Psoas muscle (tissue), 8 donors: ENCODE data around the gene HIF3A. TPM values are rescaled to one million over a fixed set of nuclear protein-coding genes. Genes with fewer than 3 reads are reported as not detected.

Source experiments
- ATAC-seq, 4 donors: fragments of 200-7000 bp; cut with Tn5 transposase; one replicate each; pipeline ENCODE4 v1.9.1; 2020; ENCODE audit warnings: moderate library complexity in 3 of 4, mild to moderate bottlenecking in 2 of 4
- DNase-seq, 2 donors: peaks; one replicate each; pipeline ENCODE4 v3.0.0-alpha.2; 2020
- H3K27ac ChIP-seq: fragments of 200-600 bp; one replicate; pipeline ENCODE4 v1.8.0; 2022
- H3K27me3 ChIP-seq, 3 donors: fragments of 200-600 bp in 1 of 3; one replicate each; pipeline versions ENCODE4 v1.6.1 to v1.8.0; 2013 to 2022; ENCODE audit warnings: low read length in 2 of 3, mild to moderate bottlenecking in 2 of 3, moderate library complexity in 1 of 3; ENCODE audit not compliant: insufficient read depth in 3 of 3
- H3K36me3 ChIP-seq, 2 donors: fragments of 200-600 bp in 1 of 2; one replicate each; pipeline versions ENCODE4 v1.6.1 to v1.8.0; 2013 to 2022; ENCODE audit warnings: low read depth in 1 of 2, mild to moderate bottlenecking in 1 of 2, moderate library complexity in 1 of 2; ENCODE audit not compliant: insufficient read depth in 1 of 2
- H3K4me1 ChIP-seq: fragments of 200-600 bp; one replicate; pipeline ENCODE4 v1.8.0; 2022
- H3K4me3 ChIP-seq: fragments of 200-600 bp; one replicate; pipeline ENCODE4 v1.8.0; 2022; ENCODE audit warnings: mild to moderate bottlenecking
- H3K9me3 ChIP-seq: fragments of 200-600 bp; one replicate; pipeline ENCODE4 v1.8.0; 2022
- WGBS, 3 donors: extraction: QIAGEN DNeasy Blood & Tissue Kit; methylation state at CpG; one replicate each; pipeline versions ENCODE4 v1.1.6 to v1.1.7; 2013; 5-methylcytosine and 5-hydroxymethylcytosine counted together
- intact Hi-C, 2 donors: fragments of 100-400 bp; cut with DNase I; formaldehyde crosslinking; loops; one replicate each; pipeline versions ENCODE4 v1.11.0 to v1.14.2; 2022
- polyA plus RNA-seq, 3 donors: library from polyadenylated mRNA; stranded (reverse); fragments of 200-250 nt; gene quantifications; one replicate each; pipeline ENCODE4 v1.2.3, GENCODE V29; 2013
- total RNA-seq, 4 donors: library from RNA; stranded (reverse); fragmentation: NEBNext Ultra II Directional in 2 of 4; extraction: Animal tissue kit (Norgen Biotek cat#: 25700) in 2 of 4; gene quantifications; one replicate each; pipeline versions ENCODE4 v1.2.1 to v1.2.4, GENCODE V29; 2021 to 2023
- TF ChIP-seq, protein P1 (sequence below): fragments of 200-600 bp; IDR thresholded peaks from one replicate; pipeline ENCODE4 v1.8.0; 2022; ENCODE audit warnings: antibody characterized with exemption
- donor health status: healthy with polysubstance abuse.
- donor health status: DM: no; HTN: no; CAD: no; lungs with moderate emphysema.
- donor health status: Bipolar disorder and iron deficiency.
- donor health status: healthy.
- donor health status: DM: yes; HTN: yes; CAD: no.
- donor health status: DM: no; HTN: no; CAD: no.
- donor health status: DM: no; HTN: no; CAD: no.
- donor health status: DM: yes; HTN: yes; CAD: no.

HIF3A gene
- total and polyA plus RNA-seq, 7 donors: 1.6 to 20.4 (median 10.5) TPM

DNA sequence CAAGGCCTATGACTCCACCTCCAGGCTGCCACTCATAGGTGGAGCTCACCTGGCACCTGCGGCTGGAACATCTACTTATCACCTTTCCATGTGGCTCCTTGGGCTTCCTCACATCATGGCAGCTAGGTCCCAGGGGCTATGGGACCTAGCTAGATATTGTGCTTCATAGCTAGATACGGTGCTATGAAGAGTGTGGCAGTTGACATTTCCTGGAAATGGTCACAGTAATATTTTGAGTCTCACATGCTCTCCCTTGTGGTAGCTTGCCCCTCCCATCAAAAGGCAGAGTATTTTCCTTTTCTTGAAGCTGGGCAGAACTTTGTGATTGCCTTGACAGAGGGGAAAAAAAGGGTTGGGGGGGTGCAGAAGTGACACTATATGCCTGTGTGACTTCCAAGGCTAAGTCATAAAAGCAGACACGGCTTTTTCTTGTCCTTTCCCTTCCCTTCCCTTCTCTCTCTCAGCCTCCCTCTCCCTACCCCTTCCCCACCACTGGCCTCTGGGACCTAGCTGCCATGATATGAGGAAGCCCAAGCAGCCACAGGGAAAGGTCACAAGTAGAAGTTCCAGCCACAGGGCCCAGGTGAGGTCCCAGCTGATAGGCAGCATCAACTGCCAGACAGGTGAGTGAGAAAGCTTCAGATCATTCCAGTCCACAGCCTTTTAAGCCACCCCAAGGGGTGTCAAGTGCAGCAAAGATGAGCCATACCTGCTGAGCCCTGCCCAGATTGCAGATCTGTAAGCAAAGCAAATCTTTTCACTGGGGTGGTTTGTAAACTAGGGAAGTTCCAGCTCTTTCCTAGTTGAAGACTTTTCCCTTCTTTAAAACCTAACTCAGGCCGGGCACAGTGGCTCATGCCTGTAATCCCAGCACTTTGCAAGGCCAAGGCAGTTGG, 6.9 kb upstream of the HIF3A start:
- intact Hi-C loops: loop anchor here in 1 of 2 donors (10.0 kb wide), 1 partner anchor 195 kb away; no protein-coding TSS in a partner anchor
- Histone ChIP-seq H3K4me1 (no peaks in the 10 kb centered on the region), H3K9me3 (peaks cover 5% of the 10 kb centered on the region), H3K4me3 (no peak overlapping the region), H3K27ac (no peak overlapping the region), H3K36me3 (no peaks in the 10 kb centered on the region), H3K27me3 (peaks cover 0 to 4% (median under 1%) of the 10 kb centered on the region in 3 donors)
- TF ChIP-seq, protein P1, sequence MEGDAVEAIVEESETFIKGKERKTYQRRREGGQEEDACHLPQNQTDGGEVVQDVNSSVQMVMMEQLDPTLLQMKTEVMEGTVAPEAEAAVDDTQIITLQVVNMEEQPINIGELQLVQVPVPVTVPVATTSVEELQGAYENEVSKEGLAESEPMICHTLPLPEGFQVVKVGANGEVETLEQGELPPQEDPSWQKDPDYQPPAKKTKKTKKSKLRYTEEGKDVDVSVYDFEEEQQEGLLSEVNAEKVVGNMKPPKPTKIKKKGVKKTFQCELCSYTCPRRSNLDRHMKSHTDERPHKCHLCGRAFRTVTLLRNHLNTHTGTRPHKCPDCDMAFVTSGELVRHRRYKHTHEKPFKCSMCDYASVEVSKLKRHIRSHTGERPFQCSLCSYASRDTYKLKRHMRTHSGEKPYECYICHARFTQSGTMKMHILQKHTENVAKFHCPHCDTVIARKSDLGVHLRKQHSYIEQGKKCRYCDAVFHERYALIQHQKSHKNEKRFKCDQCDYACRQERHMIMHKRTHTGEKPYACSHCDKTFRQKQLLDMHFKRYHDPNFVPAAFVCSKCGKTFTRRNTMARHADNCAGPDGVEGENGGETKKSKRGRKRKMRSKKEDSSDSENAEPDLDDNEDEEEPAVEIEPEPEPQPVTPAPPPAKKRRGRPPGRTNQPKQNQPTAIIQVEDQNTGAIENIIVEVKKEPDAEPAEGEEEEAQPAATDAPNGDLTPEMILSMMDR: no peak
- no peak for DNase-seq
- no peak for ATAC-seq
- 60 to 69% (median 62%) methylated on average over 4 of the region's 4 CpGs for WGBS, 3 donors

DNA sequence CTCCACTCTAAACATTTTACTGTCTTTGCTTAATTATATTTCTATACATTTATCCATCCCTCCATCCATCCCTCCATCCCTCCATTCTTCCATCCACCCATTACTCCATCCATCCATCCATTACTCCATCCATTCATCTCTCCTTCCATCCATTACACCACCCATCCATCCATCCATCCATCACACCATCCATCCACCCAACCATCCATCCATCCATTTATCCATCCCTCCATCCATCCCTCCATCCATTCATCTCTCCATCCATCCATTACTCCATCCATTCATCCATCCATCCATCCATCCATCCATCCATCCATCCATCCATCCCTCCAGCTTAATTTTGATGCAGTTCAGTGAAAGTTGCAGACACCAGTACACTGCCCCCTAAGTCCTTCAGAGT, 5.0 kb upstream of the HIF3A start:
- no peak for ATAC-seq
- Histone ChIP-seq H3K4me3 (no peak overlapping the region), H3K36me3 (no peaks in the 10 kb centered on the region), H3K4me1 (no peaks in the 10 kb centered on the region), H3K27ac (no peak overlapping the region), H3K9me3 (peaks cover 5% of the 10 kb centered on the region), H3K27me3 (peaks cover 0 to 8% (median 0%) of the 10 kb centered on the region in 3 donors)
- intact Hi-C loops: no loop called here
- no peak for DNase-seq
- TF ChIP-seq, protein P1: no peak

DNA sequence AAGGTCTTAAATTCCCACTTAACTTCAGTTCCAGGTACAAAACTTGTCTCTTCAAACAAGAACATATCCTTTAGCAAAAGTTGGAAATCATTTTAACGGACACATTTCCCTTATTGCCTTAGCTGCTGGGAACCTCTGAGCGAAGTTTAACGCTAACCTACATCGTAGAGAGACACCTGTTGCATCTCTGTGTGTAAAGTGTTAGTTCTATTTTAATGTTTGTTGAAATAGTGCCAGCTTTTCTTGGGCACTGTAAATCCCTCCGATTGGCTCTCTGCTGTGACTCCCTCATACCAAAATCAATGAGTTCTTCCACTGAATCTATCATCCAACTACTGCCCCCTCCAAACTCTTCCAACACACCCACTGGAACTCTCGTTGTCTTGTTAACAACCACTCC, 2.3 kb upstream of the HIF3A start:
- no peak overlapping the region for H3K4me3 ChIP-seq
- DNase-seq: no peak
- no peak overlapping the region for H3K27ac ChIP-seq
- H3K27me3 ChIP-seq: peaks cover 0 to 32% (median 0%) of the 10 kb centered on the region in 3 donors
- H3K4me1 ChIP-seq: no peaks in the 10 kb centered on the region
- TF ChIP-seq, protein P1: no peak
- ATAC-seq: no peak
- 44 to 59% (median 46%) methylated on average over 6 of the region's 6 CpGs for WGBS, 3 donors
- intact Hi-C loops: no loop called here
- H3K9me3 ChIP-seq: peaks cover 5% of the 10 kb centered on the region
- no peaks in the 10 kb centered on the region for H3K36me3 ChIP-seq

DNA sequence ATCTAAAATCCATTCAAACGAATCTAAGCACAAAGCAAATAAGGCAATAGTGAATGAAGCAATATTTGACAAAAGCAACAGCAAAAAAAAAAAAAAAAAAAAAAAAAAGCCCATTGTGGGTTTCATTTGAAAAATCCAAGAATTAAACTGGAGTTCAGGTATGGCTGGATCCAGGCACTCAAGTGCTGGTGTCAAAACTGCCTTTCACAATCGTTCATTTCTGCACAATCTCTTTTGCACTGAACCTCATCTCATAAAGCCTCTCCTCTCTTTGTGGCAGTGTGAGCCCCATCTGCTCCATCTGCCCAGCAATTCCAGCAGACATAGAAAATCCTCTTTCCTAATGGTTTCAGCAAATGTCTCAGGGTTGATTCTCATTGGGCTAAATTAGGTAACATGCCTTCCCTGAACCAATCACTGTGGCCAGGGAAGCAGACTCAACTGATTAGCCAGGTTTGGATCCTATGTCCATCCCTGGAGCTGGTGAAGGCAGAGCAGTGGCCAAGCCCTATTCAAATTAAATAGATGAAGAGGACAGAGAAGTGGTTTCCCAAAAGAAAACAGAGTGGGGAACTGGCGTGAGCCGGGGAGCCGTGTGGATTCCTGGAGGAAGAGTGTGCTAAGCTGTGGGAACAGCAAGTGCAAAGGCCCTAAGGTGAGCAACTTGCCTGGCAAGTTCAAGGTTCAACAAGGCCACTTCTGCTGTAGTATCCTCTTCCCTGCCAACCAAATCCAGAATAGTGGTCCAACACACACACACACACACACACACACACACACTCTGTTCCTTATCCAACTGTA, 1.2 kb upstream of the HIF3A start:
- peak in 1 of 2 donors; percentile 25 for DNase-seq
- no peak overlapping the region for H3K27ac ChIP-seq

More for the DNA sequence above, 1.2 kb upstream of the HIF3A start:
- H3K9me3 ChIP-seq: peaks cover 5% of the 10 kb centered on the region
- intact Hi-C loops: no loop called here
- no peak overlapping the region for H3K4me3 ChIP-seq
- H3K27me3 ChIP-seq: peaks cover 0 to 43% (median 0%) of the 10 kb centered on the region in 3 donors
- no peak for ATAC-seq
- TF ChIP-seq, protein P1: no peak
- 66 to 74% (median 74%) methylated on average over 5 of the region's 5 CpGs for WGBS, 3 donors
- no peaks in the 10 kb centered on the region for H3K36me3 ChIP-seq
- H3K4me1 ChIP-seq: no peaks in the 10 kb centered on the region
